GM18868 (cell line): Measurements from ENCODE around the gene DIP2A.
"Not testable (repeated sequence)": the region's sequence is repeated elsewhere in the genome, so short reads cannot be mapped to it uniquely, and the experiment has no call there.

Experiments
- ATAC-seq: cut with Tn5 transposase; IDR thresholded peaks from one replicate; pipeline ENCODE4 v1.9.1; 2021; ENCODE audit warnings: mild to moderate bottlenecking, moderate library complexity; ENCODE audit not compliant: unreplicated experiment

The DIP2A gene

GRCh38 chr21:46424039-46424591, 34.6 kb upstream of the DIP2A start:
- ATAC-seq: no peak

GRCh38 chr21:46424621-46425020, 34.1 kb upstream of the DIP2A start:
- ATAC-seq: no peak

DNA sequence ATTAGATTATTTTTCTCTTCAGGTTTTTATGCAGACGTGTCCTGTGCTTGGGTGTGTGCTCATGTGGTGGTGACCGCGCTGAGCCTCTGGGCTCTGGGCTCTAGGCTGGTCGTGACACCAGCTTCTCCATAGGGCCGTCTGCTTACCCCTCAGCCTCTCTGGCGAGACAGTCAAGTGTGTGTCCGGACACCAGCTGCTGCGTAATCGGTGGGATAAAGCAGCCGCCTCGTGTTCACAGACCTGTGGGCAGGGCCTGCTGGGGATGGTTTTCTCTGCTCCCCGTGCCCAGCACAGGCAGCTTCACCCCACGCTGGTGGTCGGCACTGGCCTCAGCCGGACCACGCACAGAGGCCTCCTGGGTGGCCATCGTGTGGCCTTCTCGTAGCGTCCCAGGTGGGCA, 33.6 kb upstream of the DIP2A start:
- ATAC-seq: no peak

- ATAC-seq: no peak
Observed at GRCh38 chr21:46425571-46425970, 33.1 kb upstream of the DIP2A start.

DNA sequence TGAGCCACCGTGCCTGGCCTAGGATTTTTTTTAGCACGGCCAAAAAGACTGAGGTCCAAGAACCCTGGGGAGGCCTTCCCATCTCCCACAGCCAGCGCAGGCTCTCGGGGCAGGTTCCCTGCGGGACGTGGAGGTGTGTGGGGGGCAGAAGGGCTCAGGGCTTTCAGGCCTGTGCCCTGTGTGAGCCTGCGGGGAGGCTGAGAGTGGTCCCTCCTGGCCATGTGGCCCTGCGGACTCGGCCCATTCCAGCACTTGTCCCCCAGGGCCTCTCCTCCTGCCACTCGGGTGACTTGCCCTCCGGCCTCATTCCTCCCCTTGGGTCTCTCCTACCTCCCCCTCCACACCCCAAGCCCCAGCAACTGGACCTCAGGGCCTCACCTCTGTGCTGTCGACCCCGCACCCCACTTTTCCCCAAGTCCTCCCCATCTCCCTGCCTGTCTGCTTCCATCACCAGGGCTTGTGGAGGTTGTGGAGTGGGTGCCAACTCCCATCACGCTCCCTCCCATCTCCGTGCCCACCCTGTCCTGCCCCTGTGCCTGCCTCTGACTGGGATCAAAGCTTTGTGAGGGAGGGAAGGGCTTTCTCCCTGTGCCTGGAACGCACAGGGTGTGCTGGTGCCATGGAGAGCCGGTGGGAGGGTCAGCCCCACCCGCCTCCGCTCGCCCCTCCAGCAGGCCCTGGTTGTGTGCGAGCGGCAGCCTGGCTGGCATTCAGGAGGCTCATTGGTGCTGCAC, 32.2 kb upstream of the DIP2A start:
- no peak for ATAC-seq

GRCh38 chr21:46427516-46427915, 31.2 kb upstream of the DIP2A start:
- no peak for ATAC-seq

DNA sequence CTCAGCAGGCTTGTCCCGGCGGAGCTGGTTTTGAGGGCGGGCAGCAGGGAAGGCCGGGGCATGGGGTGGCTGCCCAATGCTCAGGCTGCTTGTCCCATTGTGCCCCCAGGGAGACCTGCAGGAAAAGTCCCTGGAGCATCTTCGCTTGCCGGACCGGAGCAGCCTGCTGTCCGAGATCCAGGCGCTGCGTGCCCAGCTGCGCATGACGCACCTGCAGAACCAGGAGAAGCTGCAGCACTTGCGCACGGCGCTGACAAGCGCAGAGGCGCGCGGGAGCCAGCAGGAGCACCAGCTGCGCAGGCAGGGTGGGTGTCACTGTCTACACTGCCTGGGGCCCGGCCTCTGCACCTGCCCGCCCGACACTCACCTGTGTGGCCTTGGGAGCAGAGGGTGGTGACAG, 30.4 kb upstream of the DIP2A start:
- ATAC-seq: no peak

DNA sequence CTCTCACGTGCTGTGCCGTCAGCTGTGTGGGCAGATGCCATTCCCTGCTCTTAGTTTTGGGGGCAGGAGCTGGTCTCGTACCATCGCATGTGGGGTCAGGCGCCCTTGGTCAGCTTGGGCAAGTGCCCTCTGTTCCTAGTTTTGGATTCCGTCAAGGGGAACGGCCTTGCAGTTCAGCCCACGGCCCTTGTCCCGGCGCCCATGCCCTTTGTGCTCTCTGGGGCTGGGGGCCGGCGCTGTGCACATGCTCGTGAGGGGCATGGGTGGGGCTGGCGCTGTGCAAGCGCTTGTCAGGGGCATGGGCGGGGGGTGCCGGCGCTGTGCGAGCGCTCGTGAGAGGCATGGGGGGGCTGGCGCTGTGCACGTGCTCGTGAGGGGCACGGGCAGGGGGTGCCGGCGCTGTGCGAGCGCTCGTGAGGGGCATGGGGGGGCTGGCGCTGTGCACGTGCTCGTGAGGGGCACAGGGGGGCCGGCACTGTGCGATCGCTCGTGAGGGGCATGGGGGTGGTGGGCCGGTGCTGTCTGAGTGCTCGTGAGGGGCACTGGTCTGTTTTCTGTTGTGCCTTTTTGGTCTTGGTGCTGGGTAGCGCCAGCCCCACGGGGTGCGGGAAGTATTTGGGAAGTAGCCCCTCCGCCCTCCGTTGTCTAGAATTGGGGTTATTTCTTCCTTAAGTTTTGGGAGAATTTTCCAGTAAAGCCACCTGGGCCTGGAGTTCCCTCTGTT, 29.5 kb upstream of the DIP2A start:
- no peak for ATAC-seq

GRCh38 chr21:46429754-46430681, 28.7 kb upstream of the DIP2A start:
- no peak for ATAC-seq

GRCh38 chr21:46431448-46431847, 27.2 kb upstream of the DIP2A start:
- no peak for ATAC-seq

- ATAC-seq: no peak
Observed at GRCh38 chr21:46431884-46432488, 26.7 kb upstream of the DIP2A start.

- not testable (repeated sequence) for ATAC-seq
Observed at GRCh38 chr21:46433116-46433515, 25.6 kb upstream of the DIP2A start.

DNA sequence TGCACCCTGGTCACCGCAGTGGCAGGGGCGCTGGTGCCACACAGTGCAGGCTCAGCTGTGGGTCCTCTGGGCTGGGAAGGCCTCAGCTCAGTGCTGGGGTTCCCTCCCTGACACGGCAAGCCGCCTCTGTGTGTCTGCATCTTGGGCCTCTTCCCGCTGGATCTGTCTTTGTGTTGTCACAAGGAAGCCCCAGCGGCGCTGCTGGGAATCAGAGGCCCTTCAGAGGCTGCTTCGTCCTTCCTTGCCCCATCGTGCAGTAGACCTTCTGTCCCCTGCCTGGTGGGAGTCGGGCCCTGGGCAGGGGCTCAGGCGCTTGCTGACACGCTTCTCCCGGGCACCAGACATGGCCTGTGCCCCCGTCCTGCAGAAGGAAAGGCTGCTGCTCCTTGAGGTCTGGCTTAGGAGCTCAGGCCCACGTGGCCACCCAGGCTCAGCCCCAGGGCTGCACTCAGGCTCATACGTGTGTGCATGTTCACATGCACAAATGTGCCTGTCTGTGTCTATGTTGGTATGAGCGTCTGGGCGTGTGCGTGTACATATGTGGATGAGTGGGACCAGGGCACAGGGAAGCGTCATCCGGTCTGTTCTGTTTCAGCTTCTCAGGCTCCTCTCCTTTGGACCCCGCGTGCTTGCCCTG, 24.3 kb upstream of the DIP2A start:
- ATAC-seq: no peak

GRCh38 chr21:46435786-46436227, 22.9 kb upstream of the DIP2A start:
- ATAC-seq: no peak

DNA sequence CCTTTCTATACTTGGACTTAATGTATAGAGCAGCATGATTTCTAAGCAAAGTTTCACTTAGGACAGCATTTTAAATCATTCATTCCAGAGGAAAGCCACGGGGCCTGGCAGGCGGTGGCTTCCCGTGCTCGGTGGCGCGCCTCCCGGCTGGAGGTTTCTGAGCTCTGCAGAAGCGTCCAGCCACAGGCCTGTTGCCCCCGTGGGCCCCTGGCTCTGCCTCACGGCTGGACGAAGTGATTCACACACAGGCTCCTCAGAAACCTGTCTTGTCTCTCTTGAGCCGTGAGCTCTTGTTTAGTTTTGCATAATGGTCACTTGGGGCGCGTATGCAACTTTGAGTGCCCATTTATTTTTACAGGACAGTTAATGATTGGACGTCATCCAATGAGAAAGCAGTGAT, 22.1 kb upstream of the DIP2A start:
- ATAC-seq: no peak

DNA sequence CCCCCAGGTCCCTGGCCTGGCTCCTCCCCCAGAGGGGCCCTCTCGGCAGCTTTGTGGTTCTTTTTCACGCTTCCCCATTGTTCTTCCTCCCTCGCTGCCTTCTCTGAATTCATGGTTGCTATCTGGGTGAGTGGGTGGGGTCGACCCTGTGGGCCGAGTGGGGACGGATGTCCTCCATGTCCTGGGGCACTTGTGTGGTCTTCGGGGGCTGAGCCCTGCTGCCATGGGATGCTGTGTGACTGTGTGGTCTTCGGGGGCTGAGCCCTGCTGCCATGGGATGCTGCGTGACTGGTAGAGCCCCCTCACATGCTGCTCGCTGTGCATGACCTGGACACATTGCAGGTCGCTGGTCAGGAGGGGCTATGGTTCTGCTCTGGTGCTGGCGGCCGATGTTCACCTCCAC, 21.6 kb upstream of the DIP2A start:
- ATAC-seq: no peak

- ATAC-seq: no peak
Observed at GRCh38 chr21:46437511-46437910, 21.2 kb upstream of the DIP2A start.

GRCh38 chr21:46438241-46438640, 20.4 kb upstream of the DIP2A start:
- no peak for ATAC-seq

DNA sequence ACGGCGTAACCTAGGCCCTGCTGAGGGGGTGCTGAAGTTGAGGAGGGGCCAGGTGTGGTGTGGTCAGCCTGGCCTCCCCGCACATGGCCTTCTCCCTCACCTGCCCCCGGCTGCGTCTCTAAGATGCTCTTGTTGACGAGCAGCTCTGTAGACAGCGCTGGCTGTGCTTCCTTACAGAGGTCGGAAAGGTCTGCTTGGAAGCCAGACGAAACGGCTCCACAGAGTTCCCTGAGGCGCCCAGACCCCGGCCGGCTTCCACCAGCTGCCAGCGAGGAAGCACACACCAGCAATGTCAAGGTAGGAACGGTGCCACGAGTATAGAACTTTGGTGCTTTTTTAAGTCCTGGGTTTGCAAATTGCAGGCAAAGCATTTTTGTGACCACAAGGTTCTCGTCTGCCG, 18.8 kb upstream of the DIP2A start:
- no peak for ATAC-seq

- ATAC-seq: no peak
Observed at GRCh38 chr21:46441331-46441730, 17.4 kb upstream of the DIP2A start.
